WTC11 (cell line): ENCODE data around the gene ST8SIA4.

Source experiments
- ATF2 ChIP-seq: sonication (generic); formaldehyde crosslinking; IDR thresholded peaks from 2 replicates; pipeline ENCODE4 v1.8.1; 2022; ENCODE audit warnings: low read depth, missing genetic modification reagents, borderline replicate concordance
- CREB1 ChIP-seq: sonication (generic); formaldehyde crosslinking; IDR thresholded peaks from 2 replicates; pipeline ENCODE4 v1.8.0; 2023; ENCODE audit warnings: mild to moderate bottlenecking, missing genetic modification reagents
- CTCF ChIP-seq: fragments of 200-600 bp; IDR thresholded peaks from 2 replicates; pipeline ENCODE4 v1.8.0; 2022; ENCODE audit warnings: antibody characterized with exemption
- E2F5 ChIP-seq: sonication (generic); formaldehyde crosslinking; IDR thresholded peaks from 2 replicates; pipeline ENCODE4 v1.8.1; 2022; ENCODE audit warnings: mild to moderate bottlenecking, moderate library complexity, missing genetic modification reagents
- ELF4 ChIP-seq: sonication (generic); formaldehyde crosslinking; IDR thresholded peaks from 2 replicates; pipeline ENCODE4 v1.8.1; 2022; ENCODE audit warnings: low read depth, mild to moderate bottlenecking, moderate library complexity, missing genetic modification reagents
- FOXP1 ChIP-seq: sonication (generic); formaldehyde crosslinking; IDR thresholded peaks from 2 replicates; pipeline ENCODE4 v1.8.0; 2022; ENCODE audit warnings: missing genetic modification reagents, mild to moderate bottlenecking, moderate library complexity, borderline replicate concordance
- IRF1 ChIP-seq: sonication (generic); formaldehyde crosslinking; IDR thresholded peaks from 2 replicates; pipeline ENCODE4 v1.8.0; 2023; ENCODE audit warnings: missing genetic modification reagents
- MXD4 ChIP-seq: fragments of 250-450 bp; sonication (Bioruptor Pico); IDR thresholded peaks from 2 replicates; pipeline ENCODE4 v1.8.0; 2021; ENCODE audit warnings: mild to moderate bottlenecking, moderate library complexity, borderline replicate concordance
- TCF7 ChIP-seq: sonication (generic); formaldehyde crosslinking; IDR thresholded peaks from 2 replicates; pipeline ENCODE4 v1.8.0; 2022; ENCODE audit warnings: mild to moderate bottlenecking, low read depth, missing genetic modification reagents, moderate library complexity
- TP53 ChIP-seq: sonication (generic); formaldehyde crosslinking; IDR thresholded peaks from 2 replicates; pipeline ENCODE4 v1.8.1; 2023; ENCODE audit warnings: mild to moderate bottlenecking, missing genetic modification reagents
- ZNF317 ChIP-seq: sonication (generic); formaldehyde crosslinking; IDR thresholded peaks from 2 replicates; pipeline ENCODE4 v1.8.1; 2023; ENCODE audit warnings: low read depth, mild to moderate bottlenecking, moderate library complexity, missing genetic modification reagents, borderline replicate concordance

GRCh38 chr5:100852051-100852450 is 51.0 kb downstream of the ST8SIA4 start:
- TF ChIP-seq TCF7 (CRISPR knock-in tag) (no peak), CTCF (no peak), ELF4 (CRISPR knock-in tag) (no peak), ATF2 (no peak), CREB1 (CRISPR knock-in tag) (no peak), ZNF317 (CRISPR knock-in tag) (no peak), MXD4 (CRISPR knock-in tag) (no peak), TP53 (CRISPR knock-in tag) (no peak), IRF1 (CRISPR knock-in tag) (no peak), FOXP1 (CRISPR knock-in tag) (no peak), E2F5 (CRISPR knock-in tag) (no peak)
